IMR-90 (cell line): Measurements from ENCODE around the gene DZIP3. TPM values are rescaled to one million over a fixed set of nuclear protein-coding genes. Genes with fewer than 3 reads are reported as not detected.

ENCODE experiments used
- ATAC-seq: fragments of 200-7000 bp; cut with Tn5 transposase; 2 replicates; pipeline ENCODE4 v1.9.1; 2020; ENCODE audit warnings: low read depth, mild to moderate bottlenecking, moderate library complexity
- BruUV-seq: library from RNA; stranded (reverse); fragments of 400-500 nt; replicated peaks from 2 replicates; lab custom pipeline; 2021; lab: Mats Ljungman, UMichigan
- CTCF ChIA-PET: fragments of 300-600 bp; formaldehyde crosslinking; extraction: SDS; loops from one replicate; lab custom pipeline; 2021; ENCODE audit warnings: antibody characterized with exemption; lab: Yijun Ruan, JAX
- POLR2A ChIA-PET: fragments of 300-600 bp; sonication (Branson Sonifier 250); formaldehyde crosslinking; loops from one replicate; lab custom pipeline; 2022; ENCODE audit warnings: antibody characterized with exemption; ENCODE audit not compliant: unreplicated experiment; lab: Charles Lee
- DNase-seq: peaks from one replicate; pipeline ENCODE4 v3.0.0; 2013
- H2AFZ ChIP-seq: replicated peaks from 2 replicates; pipeline ENCODE3; 2013; ENCODE audit warnings: low read length, mild to moderate bottlenecking; ENCODE audit not compliant: poor library complexity
- H2AK5ac ChIP-seq: 2 replicates; pipeline ENCODE4 v1.6.1; 2013; ENCODE audit warnings: low read depth, low read length, inconsistent platforms
- H2AK9ac ChIP-seq: replicated peaks from 2 replicates; pipeline ENCODE3; 2013; ENCODE audit warnings: mild to moderate bottlenecking, low read depth, low read length, moderate library complexity; ENCODE audit not compliant: poor library complexity
- H2BK120ac ChIP-seq: 2 replicates; pipeline ENCODE4 v1.6.1; 2013; ENCODE audit warnings: low read depth, low read length, inconsistent platforms
- H2BK15ac ChIP-seq: 3 replicates; pipeline ENCODE4 v1.6.1; 2013; ENCODE audit warnings: low read depth, low read length, inconsistent platforms
- H2BK20ac ChIP-seq: 2 replicates; pipeline ENCODE4 v1.6.1; 2013; ENCODE audit warnings: low read depth, mild to moderate bottlenecking, inconsistent platforms, low read length, moderate library complexity
- H2BK5ac ChIP-seq: 2 replicates; pipeline ENCODE4 v1.6.1; 2013; ENCODE audit warnings: mild to moderate bottlenecking, low read depth, low read length, inconsistent platforms; ENCODE audit not compliant: poor library complexity, severe bottlenecking
- H3K14ac ChIP-seq: replicated peaks from 2 replicates; pipeline ENCODE4 v1.6.1; 2013; ENCODE audit warnings: low read depth, low read length, inconsistent platforms
- H3K18ac ChIP-seq: 2 replicates; pipeline ENCODE4 v1.6.1; 2013; ENCODE audit warnings: low read depth, low read length, control low read depth
- H3K23ac ChIP-seq: 2 replicates; pipeline ENCODE4 v1.6.1; 2013; ENCODE audit warnings: low read depth, low read length, inconsistent platforms
- H3K27ac ChIP-seq: 2 replicates; pipeline ENCODE4 v1.5.1; 2013; ENCODE audit warnings: mild to moderate bottlenecking, control low read depth, low read length; ENCODE audit not compliant: insufficient read depth
- H3K27me3 ChIP-seq: 2 replicates; pipeline ENCODE4 v1.6.1; 2013; ENCODE audit warnings: low read length; ENCODE audit not compliant: control insufficient read depth, insufficient read depth
- H3K36me3 ChIP-seq: 2 replicates; pipeline ENCODE4 v1.6.1; 2013; ENCODE audit warnings: low read length, mixed read lengths; ENCODE audit not compliant: control insufficient read depth, insufficient read depth
- H3K4ac ChIP-seq: 2 replicates; pipeline ENCODE4 v1.6.1; 2013; ENCODE audit warnings: low read depth, low read length, inconsistent platforms
- H3K4me1 ChIP-seq: 2 replicates; pipeline ENCODE4 v1.6.1; 2013; ENCODE audit warnings: low read length, mixed read lengths; ENCODE audit not compliant: control insufficient read depth, insufficient read depth
- H3K4me2 ChIP-seq: 2 replicates; pipeline ENCODE4 v1.6.1; 2013; ENCODE audit warnings: low read depth, mild to moderate bottlenecking, control low read depth, low read length, moderate library complexity
- H3K4me3 ChIP-seq: 2 replicates; pipeline ENCODE4 v1.5.1; 2013; ENCODE audit warnings: low read depth, mild to moderate bottlenecking, control low read depth, low read length, moderate library complexity; ENCODE audit not compliant: insufficient read depth
- H3K56ac ChIP-seq: 2 replicates; pipeline ENCODE4 v1.6.1; 2013; ENCODE audit warnings: low read length, inconsistent platforms; ENCODE audit not compliant: insufficient read depth; ENCODE audit errors: extremely low read depth
- H3K79me1 ChIP-seq, 2 experiments: 2 replicates each; pipeline ENCODE4 v1.6.1; 2013; ENCODE audit warnings: low read length in 2 of 2, inconsistent platforms in 1 of 2, low read depth in 1 of 2
- H3K9ac ChIP-seq: 2 replicates; pipeline ENCODE4 v1.6.1; 2013; ENCODE audit warnings: low read depth, low read length, control low read depth
- H3K9me1 ChIP-seq: 2 replicates; pipeline ENCODE4 v1.6.1; 2013; ENCODE audit warnings: low read length, inconsistent platforms; ENCODE audit not compliant: insufficient read depth
- H3K9me3 ChIP-seq: 2 replicates; pipeline ENCODE4 v1.6.1; 2013; ENCODE audit warnings: low read length; ENCODE audit not compliant: control insufficient read depth, insufficient read depth
- H4K20me1 ChIP-seq: 2 replicates; pipeline ENCODE4 v1.6.1; 2013; ENCODE audit warnings: low read length, inconsistent platforms; ENCODE audit not compliant: insufficient read depth
- H4K5ac ChIP-seq: 2 replicates; pipeline ENCODE4 v1.6.1; 2013; ENCODE audit warnings: mild to moderate bottlenecking, low read depth, low read length, control low read depth
- H4K8ac ChIP-seq, 2 experiments: 2 replicates each; pipeline ENCODE4 v1.6.1; 2013; ENCODE audit warnings: low read depth in 2 of 2, low read length in 2 of 2, control low read depth in 1 of 2, inconsistent platforms in 1 of 2
- H4K91ac ChIP-seq: 2 replicates; pipeline ENCODE4 v1.6.1; 2013; ENCODE audit warnings: low read depth, low read length, inconsistent platforms; ENCODE audit not compliant: insufficient read depth
- BHLHE40 ChIP-seq: fragments of 150-350 bp; IDR thresholded peaks from 2 replicates; pipeline ENCODE4 v1.6.1; 2016; ENCODE audit warnings: mild to moderate bottlenecking, low read depth, low read length
- CEBPB ChIP-seq: IDR thresholded peaks from 2 replicates; pipeline ENCODE4 v1.6.1; 2012; ENCODE audit warnings: low read depth, low read length, improper control_type of control experiment
- MAZ ChIP-seq: IDR thresholded peaks from 2 replicates; pipeline ENCODE4 v1.6.1; 2012; ENCODE audit warnings: low read depth, mild to moderate bottlenecking, low read length, improper control_type of control experiment, moderate library complexity, borderline replicate concordance
- MXI1 ChIP-seq: IDR thresholded peaks from 2 replicates; pipeline ENCODE4 v1.6.1; 2012; ENCODE audit warnings: low read depth, mild to moderate bottlenecking, low read length, moderate library complexity, borderline replicate concordance
- NFE2L2 ChIP-seq: fragments of 150-350 bp; IDR thresholded peaks from 2 replicates; pipeline ENCODE4 v1.6.1; 2016; ENCODE audit warnings: low read depth, mild to moderate bottlenecking, low read length
- RAD21 ChIP-seq: IDR thresholded peaks from 2 replicates; pipeline ENCODE4 v1.6.1; 2012; ENCODE audit warnings: low read length, improper control_type of control experiment
- WGBS, 2 experiments: methylation state at CpG; one replicate each; pipeline versions ENCODE4 v1.1.5 to v1.1.7; 2013; ENCODE audit warnings: missing lambda C conversion rate in 2 of 2; ENCODE audit not compliant: insufficient read length in 1 of 2; ENCODE audit errors: extremely low coverage in 2 of 2; 5-methylcytosine and 5-hydroxymethylcytosine counted together
- dilution Hi-C: fragments of 300-500 bp; cut with HindIII; formaldehyde crosslinking; loops from one replicate; pipeline ENCODE4 v1.14.3; 2018; ENCODE audit warnings: low sequenced_read_pairs; ENCODE audit not compliant: unreplicated experiment
- in situ Hi-C: fragments of 300-500 bp; cut with MboI; formaldehyde crosslinking; loops from 3 replicates; pipeline ENCODE4 v1.14.3; 2019; ENCODE audit warnings: low sequenced_read_pairs, inconsistent platforms, mixed read lengths
- intact Hi-C: fragments of 100-400 bp; cut with micrococcal nuclease; formaldehyde crosslinking; loops from 2 replicates; pipeline ENCODE4 v1.10.0; 2022
- polyA plus RNA-seq, 3 experiments: library from polyadenylated mRNA; depleted of rRNA; stranded (reverse); fragments of >200 nt; gene quantifications; 2 replicates each; pipeline ENCODE4 v1.2.3, GENCODE V29; 2012; ENCODE audit warnings: low replicate concordance in 1 of 3
- total RNA-seq: library from RNA; depleted of rRNA; stranded (reverse); fragments of >200 nt; gene quantifications from 2 replicates; pipeline ENCODE4 v1.2.3, GENCODE V29; 2012
- TF ChIP-seq, protein P1 (sequence below): conservative IDR thresholded peaks from 2 replicates; pipeline ENCODE4 v1.5.1; 2012; ENCODE audit warnings: mild to moderate bottlenecking, low read depth, low read length, improper control_type of control experiment
- TF ChIP-seq, protein P2 (sequence below): fragments of 150-350 bp; IDR thresholded peaks from 2 replicates; pipeline ENCODE4 v1.6.1; 2016; ENCODE audit warnings: low read depth, mild to moderate bottlenecking, low read length, moderate library complexity, borderline replicate concordance

The DZIP3 gene
- total and polyA plus RNA-seq, 2 of the 4 experiments (the other 2 are of a cell fraction), result 7.0 to 9.9 TPM

DNA sequence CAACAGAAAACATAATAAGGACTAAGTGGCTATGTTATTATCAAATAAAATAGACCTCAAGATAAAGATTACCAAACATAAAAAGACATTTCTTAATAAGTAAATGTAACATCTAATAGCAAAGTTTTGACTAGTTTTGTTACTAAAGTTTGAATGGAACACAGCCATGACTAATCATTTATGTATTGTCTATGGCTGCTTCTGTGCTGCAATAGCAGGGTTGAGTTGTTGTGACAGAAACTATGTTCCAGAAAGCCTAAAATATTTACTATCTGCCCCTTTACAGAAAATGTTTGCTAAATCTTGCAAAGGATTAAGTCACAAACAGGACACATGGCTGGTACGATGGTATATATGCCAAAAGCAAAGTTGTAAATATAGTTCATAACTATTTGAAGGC is 41.2 kb upstream of the DZIP3 start:
- Histone ChIP-seq H4K5ac (no peak overlapping the region), H3K36me3 (no peaks in the 10 kb centered on the region), H2AFZ (no peak overlapping the region), H2BK120ac (no peak overlapping the region), H2AK5ac (no peak overlapping the region), H3K27ac (no peak overlapping the region), H3K27me3 (no peaks in the 10 kb centered on the region), H3K56ac (no peak overlapping the region), H3K4me1 (no peaks in the 10 kb centered on the region), H3K9me3 (no peaks in the 10 kb centered on the region), H2AK9ac (no peak overlapping the region), H3K9ac (no peak overlapping the region), H2BK15ac (no peak overlapping the region), H3K23ac (no peak overlapping the region), H3K79me1 (peaks cover 0 to 5% of the 10 kb centered on the region in 2 experiments; a peak in 2 of 4 replicates), H4K91ac (no peak overlapping the region), H4K8ac (no peak overlapping the region), H3K9me1 (peaks cover 4% of the 10 kb centered on the region; the same call in 1 of the 2 replicates), H4K20me1 (no peaks in the 10 kb centered on the region), H3K18ac (no peak overlapping the region), H3K4ac (no peak overlapping the region), H3K4me3 (no peak overlapping the region), H2BK5ac (no peak overlapping the region), H3K14ac (no peak overlapping the region), H3K4me2 (no peak overlapping the region), H2BK20ac (no peak overlapping the region)
- intact Hi-C loops (loop anchor here (10.0 kb wide), 1 partner anchor 324 kb away; the partner anchor contains the start of gene IFT57), in situ Hi-C loops (no loop called here), dilution Hi-C loops (no loop called here)
- no CpG with 5 or more reads among the region's 1 CpG for WGBS, 2 experiments
- DNase-seq (peak; percentile 15), ATAC-seq (peak; percentile 38; the same call in 1 of the 2 replicates)
- CTCF ChIA-PET, result no interaction called here
- no TSS peak for BruUV-seq
- POLR2A ChIA-PET, result no interaction called here
- TF ChIP-seq RAD21 (no peak), MAZ (no peak), MXI1 (no peak), CEBPB (peak; percentile 65; the same call in 1 of the 2 replicates), BHLHE40 (no peak), NFE2L2 (0 out of 2 replicates have a peak, but pooled peaks have one; percentile 22)
- TF ChIP-seq, protein P1, sequence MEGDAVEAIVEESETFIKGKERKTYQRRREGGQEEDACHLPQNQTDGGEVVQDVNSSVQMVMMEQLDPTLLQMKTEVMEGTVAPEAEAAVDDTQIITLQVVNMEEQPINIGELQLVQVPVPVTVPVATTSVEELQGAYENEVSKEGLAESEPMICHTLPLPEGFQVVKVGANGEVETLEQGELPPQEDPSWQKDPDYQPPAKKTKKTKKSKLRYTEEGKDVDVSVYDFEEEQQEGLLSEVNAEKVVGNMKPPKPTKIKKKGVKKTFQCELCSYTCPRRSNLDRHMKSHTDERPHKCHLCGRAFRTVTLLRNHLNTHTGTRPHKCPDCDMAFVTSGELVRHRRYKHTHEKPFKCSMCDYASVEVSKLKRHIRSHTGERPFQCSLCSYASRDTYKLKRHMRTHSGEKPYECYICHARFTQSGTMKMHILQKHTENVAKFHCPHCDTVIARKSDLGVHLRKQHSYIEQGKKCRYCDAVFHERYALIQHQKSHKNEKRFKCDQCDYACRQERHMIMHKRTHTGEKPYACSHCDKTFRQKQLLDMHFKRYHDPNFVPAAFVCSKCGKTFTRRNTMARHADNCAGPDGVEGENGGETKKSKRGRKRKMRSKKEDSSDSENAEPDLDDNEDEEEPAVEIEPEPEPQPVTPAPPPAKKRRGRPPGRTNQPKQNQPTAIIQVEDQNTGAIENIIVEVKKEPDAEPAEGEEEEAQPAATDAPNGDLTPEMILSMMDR, result no peak
- TF ChIP-seq, protein P2, sequence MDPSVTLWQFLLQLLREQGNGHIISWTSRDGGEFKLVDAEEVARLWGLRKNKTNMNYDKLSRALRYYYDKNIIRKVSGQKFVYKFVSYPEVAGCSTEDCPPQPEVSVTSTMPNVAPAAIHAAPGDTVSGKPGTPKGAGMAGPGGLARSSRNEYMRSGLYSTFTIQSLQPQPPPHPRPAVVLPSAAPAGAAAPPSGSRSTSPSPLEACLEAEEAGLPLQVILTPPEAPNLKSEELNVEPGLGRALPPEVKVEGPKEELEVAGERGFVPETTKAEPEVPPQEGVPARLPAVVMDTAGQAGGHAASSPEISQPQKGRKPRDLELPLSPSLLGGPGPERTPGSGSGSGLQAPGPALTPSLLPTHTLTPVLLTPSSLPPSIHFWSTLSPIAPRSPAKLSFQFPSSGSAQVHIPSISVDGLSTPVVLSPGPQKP, result no peak
